ENCODE results near the gene EXOC8.
"Not testable (repeated sequence)": the region's sequence is repeated elsewhere in the genome, so short reads cannot be mapped to it uniquely, and the experiment has no call there.

- not testable (repeated sequence) for TF ChIP-seq CTCF (IDR thresholded peaks at IDR 0.05; ENCODE audit: low read depth, low read length); EZH2phosphoT487 (IDR thresholded peaks at IDR 0.05; ENCODE audit: low read depth)
Observed at GRCh38 chr1:231348856-231349255, 11.2 kb upstream of the EXOC8 start.

Data from OCI-LY3 (cell line).